DMS 273 treated with DMSO at 0.1 percent for 48 hours (cell line): Measurements from ENCODE around the gene GNB1L.
"Not testable (repeated sequence)": the region's sequence is repeated elsewhere in the genome, so short reads cannot be mapped to it uniquely, and the experiment has no call there.

Source experiments
- DNase-seq: peaks from one replicate; lab custom pipeline; 2025; lab: John Stamatoyannopoulos, UW

Gene GNB1L

DNA sequence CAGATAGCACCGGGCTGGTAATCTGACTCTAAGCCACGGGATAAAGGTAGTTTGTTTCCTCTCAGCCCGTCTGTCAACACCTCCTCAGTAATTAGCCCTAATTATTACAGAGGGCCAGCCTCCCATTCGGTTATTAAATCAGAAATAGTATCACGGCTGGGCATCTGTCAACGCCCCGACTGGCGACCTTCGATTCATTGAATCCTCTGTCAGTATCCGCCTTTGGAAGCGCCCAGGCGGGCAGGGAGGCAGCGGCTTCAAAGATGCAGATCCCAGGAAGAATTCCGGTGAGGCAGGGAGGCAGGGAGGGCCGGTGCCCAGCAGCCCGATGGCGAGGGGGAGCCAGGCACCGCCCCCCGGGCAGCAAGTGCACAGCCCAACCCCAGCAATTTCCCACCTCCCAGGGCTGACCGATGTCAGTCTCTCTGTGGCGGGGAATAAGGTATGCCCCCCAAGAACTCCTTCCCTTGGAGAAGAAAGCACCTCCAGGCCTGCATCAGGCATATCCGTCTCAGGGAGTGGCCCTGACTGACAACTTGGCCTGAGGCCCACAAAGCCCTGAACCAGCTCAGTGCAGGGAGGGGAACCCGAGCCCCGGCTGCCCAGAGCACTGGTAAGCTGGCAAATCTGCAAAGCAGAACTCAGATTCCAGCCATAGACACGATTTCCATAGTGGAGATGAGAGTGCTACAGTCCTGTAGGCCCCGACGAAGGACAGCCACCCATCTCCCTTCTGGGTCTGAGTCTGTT, 11.4 kb downstream of the GNB1L start:
- DNase-seq = no peak

DNA sequence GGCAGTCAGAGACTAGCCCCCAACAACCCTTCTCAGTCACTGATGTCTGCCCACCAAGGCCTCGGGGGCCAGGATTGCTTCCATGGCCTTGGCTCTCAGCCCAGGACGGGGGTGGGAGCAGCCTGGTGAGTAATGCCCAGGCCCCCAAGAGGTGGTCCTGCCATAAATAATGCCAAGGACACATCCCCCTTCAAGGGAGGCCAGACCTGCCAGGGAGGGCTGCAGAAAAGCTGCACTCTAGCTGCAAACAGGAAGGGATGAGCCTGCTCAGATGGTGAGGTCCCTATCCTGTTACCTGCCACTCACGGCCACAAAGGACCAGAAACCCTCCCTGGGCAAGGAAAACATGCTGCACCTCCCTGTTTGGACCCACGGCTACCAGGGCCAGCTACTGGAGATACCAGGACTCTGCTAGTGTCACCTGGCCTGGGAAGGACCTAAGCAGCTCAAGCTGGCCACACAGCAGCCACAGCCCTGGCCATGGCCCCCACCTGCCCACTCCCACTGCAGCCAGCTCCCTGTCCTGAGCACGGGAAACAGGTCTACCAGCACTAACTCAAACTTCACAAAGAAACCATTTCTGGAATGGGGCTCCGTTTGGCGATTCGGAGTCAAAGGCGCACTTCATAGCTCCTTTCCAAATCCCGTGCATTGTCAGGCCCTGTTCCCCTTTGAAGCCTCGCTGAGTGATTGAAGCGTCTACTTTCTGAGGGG, 12.1 kb downstream of the GNB1L start:
- no peak for DNase-seq

DNA sequence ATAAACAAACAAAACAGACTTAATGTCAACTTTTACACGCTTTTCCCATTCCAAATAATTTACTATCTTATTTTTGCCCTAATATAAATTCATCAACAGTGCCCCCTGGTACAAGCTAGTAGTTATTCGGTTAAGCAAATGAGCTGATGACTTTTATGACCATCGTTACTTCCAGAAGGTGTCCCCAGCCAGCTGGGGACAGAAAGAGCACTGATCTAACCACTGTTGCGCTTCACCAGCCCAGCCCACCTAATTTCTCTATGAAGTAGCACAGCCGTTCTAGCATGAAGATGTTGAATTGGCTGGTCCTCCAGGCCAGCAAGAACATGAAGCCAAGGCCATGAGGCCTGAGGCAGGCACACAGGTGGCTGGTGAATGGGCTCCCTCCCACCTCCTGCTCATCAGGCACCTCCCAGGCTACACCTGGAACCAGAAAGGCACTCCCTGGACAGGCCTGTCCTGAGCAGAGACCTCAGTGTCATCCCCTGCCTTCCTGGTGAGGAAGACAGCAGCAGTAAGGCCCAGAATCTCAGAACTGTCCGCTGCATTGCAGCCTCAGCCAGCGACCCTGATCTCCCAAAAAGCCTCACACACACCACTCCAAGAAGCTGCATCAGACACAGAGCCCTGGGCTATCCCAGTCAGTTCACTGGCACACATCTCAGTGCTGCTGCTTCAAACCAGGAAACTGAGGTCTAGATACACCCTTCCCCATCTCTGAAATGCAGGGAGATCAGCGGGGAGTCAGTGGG, 12.9 kb downstream of the GNB1L start:
- no peak for DNase-seq

DNA sequence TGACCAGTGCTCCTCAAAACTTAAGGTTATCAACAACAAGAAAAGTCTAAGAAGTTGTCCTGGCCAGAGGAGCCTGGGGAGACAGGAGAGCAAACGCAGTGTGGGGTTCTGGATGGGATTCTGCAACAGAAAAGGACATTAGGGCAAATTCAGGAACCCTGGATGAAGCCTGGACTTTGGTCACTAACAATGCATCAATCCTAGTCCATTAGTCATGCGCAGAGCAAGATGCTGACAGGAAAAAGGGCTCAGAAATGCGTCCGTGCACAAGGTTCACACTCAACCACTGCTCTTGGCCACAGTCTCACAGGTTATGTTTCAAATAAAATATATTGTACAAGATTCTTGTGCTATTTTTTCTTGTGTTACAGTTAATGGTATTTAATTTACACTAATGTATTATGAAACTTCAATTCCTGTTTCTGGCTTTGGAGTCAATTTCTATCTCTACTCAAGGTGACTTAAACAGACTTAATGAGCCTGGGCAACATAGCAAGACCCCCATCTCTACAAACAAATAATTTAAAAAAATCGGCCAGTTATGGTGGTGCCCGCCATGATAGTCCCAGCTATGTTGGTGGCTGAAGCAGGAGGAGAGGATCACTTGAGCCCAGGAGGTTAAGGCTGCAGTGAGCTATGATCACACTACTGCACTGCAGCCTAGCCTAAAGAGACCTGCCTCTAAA, 13.6 kb downstream of the GNB1L start:
- DNase-seq = no peak

DNA sequence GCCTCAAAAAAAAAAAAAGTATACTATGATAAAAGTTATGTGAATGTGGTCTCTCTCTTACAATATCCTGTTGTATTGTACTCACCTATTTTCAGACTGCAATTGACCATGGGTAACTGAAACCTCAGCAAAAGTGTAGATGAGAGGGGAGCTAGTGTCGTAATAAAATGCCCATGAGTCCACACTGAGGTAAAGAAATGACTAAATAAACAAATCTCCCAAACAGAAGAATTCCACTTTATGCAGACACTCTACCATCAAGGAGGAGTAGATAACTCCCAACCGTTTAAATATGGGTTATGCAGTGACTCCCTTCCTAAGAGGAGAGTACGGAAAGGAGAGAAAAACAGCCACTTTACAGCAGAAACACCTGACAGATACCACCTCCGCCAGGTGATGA, 14.6 kb downstream of the GNB1L start:
- no peak for DNase-seq

DNA sequence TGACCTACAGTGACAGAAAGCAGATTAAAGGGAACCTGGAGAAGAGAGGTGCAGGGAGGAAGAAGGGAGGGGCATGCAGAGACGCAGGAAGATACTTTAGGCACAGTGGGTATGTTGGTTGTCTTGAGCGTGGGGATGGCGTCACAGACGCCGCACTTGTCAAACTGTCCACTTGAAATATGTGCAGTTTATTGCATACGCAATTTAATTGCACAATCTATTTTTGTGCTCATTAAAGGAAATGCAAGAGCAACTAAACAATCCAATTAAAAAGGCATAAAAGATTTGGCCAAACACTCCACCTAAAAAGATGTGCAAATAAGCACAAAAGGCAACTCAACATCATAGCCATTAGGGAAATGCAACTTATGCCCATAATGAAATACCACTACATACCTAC, 16.8 kb downstream of the GNB1L start:
- DNase-seq = no peak

DNA sequence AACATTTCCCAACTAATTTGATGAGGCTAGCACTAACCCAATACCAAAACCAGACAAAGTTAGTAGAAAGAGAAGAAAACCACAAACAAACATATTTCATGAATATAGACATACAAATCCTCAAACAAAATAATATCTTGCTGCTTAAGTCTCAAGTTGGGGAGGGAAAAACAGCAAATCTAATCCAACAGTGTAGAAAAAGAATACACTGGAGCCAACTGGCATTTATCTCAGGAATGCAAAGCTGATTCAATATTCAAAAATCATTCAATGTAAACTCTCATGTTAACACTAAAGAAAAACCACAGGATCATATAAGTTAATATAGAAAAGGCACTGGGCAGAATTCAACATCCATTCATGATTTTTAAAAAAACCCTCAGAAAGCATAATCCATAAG, 18.2 kb downstream of the GNB1L start:
- DNase-seq = no peak

DNA sequence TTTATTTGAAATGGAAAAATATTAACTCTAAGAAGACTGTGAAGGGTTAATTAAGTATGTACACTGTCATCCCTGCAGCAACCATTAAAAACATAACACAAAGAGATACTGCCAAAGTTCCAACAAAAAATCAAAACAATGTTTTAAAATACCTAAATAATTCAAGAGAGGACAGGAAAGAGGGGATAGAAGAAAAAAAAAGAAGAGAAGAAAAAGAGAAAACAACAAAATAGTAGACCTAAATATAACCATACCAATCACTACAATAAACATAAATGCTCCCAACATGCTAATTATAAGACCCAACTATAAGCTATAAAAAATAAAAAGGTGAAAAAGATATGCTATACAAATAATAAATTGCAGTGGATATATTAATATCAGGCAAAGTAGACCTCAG, 20.1 kb downstream of the GNB1L start:
- DNase-seq = no peak

DNA sequence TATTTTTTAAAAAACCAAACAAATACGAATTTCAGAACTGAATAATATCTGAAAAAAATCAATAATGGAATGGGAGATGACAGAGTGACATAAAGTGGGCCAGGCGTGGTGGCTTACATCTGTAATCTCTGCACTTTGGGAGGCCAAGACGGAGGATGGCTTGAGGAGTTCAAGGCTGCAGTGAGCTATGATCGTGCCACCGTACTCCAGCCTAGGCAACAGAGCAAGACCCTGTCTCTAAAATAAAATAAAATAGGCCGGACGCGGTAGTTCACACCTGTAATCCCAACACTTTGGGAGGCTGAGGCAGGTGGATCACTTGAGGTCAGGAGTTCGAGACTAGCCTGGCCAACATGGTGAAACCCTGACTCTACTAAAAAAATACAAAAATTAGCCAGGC, 21.3 kb downstream of the GNB1L start:
- DNase-seq = not testable (repeated sequence)

DNA sequence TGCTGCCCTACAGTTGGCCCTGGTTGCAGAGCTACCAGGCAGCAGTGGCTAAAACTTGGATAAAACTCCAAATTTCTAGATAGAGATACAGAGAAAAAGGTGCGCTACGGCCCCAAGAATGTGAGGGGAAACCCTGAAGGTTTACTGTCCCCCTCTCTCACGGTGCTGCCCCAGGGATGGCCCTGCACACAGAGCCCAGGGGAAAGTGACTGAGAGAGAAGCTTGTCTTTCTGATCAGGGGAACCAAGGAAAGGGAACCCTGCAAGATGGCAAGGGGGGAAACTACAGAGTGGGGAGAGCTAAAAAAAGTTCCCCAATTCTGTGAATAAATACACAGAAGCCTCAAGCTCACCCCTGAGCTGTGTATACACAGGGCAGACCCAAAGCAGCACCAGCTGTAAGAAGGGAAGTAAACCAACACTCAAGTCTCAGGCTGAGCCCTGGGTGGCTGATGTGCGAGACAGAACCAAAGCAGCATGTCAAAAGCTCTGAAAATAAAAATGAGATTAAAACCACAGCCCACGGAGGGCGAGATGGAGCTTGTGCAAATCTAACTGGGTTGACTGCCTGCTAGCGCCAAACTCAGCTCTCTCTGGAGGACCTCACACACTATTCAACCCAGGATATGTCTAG, 22.1 kb downstream of the GNB1L start:
- no peak for DNase-seq

DNA sequence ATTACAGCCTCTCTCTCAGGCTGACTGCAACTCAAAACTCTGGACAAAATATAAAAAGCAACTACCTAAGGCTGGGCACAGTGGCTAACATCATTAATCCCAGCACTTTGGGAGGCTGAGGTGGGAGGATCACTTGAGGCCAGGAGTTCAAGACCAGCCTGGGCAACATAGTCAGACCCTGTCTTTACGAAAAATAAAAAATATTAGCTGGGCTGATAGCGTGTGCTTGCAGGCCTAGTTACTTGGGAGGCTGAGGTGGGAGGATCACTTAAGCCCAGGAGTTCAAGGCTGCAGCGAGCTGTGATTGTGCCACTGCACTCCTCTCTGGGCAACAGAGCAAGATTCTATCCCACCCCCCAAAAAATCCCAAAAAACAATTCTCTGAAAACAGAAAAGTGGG, 22.7 kb downstream of the GNB1L start:
- DNase-seq = not testable (repeated sequence)

DNA sequence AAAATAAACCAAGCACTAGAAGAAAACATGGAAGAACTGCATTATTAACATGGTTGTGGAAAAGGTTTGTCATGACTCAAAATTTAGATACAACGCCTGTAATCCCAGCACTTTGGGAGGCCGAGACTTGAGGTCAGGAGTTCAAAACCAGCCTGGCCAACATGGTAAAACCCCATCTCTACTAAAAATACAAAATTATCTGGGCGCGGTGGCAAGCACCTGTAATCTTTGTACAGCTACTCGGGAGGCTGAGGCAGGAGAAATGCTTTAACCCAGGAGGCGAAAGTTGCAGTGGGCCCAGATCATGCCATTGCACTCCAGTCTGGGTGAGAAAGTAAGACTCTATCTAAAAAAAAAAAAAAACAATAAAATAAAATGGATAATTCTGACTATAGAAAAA, 23.7 kb downstream of the GNB1L start:
- DNase-seq = no peak

DNA sequence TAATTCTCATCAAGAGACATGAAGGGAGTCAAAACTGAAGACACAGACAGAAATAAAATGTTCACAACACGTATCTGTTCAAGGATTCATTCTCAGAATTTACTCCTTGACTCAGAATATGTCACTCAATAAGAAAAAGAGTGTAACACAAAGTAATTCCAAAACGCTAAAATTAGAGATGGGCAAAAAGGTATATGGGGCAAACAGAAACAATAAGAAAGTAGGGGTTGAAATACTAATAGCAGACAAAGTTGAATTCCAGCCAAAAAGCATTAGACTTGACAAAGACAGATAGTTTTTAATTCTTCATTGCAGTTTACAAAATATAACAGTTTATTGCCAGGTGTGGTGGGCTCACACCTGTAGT, 26.7 kb downstream of the GNB1L start:
- DNase-seq = no peak

DNA sequence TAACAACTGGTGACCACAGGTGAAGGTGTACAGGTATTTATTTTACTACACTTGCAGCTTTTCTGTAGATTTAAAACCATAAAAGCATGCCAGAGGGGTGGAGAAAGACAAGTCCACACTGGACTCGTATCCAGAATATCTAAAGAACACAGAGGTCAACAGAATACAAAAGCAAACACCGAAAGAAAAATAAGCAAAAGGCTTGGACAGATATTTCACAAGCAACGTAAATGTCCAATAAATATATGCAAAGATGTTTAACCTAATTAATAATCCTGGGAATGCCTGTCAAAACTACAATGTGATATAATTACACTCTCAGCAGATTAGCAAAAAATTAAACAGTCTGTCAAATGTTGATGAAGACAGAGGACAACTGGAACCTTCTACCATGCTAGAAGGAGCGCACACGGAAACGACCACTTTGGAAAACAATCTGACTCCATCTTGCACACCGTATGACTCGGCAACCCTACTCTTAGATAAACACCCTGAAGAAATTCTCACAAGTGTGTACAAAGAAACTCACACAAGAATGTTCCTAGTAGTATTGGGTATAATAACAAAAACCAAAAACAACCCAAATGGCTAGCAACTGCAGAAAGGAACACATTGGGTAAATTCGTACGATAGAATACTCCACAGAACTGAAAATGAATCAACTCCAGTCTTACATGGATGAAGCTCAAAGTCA, 27.2 kb downstream of the GNB1L start:
- DNase-seq = no peak

DNA sequence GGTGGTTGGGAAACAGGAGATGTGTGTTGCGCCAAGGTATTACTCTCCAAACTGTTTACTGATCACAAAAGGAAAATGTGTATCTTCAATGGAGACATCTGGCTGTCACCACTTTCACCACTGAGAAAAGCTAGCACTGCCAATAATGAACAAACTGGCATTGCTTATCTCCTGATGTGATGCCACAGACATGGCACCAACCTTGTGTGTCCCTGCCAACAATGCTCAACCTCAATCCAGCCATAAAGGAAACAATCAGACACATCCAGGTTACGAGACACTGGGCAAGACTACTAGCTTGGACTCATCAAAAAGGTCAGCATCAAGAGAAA, 28.1 kb downstream of the GNB1L start:
- no peak for DNase-seq

DNA sequence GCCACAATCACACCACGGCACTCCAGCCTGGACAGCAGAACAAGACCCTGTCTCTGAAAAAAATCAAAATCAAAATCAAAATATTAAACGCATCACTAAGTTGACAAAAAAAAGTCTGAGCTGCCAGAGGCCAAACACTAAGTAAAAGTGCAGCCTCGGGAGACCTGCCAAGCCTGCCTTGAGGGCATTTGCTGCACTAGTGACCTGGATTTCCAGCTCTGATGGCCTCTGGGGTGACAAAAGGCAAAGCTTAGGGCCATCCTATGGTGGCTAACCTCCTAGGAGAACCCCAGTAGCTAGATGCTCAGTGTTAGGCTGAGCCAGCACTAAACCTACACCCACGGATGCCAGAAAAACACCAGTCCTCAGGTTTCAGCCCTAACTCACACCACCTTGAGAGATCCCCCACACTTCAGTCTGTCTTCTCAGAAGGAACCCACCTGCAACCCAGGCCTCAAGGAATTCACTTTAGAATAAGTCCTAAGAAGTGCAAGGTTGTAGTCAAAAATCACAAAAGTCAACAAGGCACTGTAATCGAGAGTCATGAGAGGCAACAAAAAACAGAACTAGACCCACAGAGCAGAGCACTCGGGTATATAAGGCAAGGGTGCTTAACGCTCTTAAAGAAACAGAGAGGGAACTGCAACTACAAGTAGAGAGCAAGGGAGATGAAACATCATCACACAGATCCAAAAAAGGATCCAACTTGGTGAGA, 28.6 kb downstream of the GNB1L start:
- no peak for DNase-seq

DNA sequence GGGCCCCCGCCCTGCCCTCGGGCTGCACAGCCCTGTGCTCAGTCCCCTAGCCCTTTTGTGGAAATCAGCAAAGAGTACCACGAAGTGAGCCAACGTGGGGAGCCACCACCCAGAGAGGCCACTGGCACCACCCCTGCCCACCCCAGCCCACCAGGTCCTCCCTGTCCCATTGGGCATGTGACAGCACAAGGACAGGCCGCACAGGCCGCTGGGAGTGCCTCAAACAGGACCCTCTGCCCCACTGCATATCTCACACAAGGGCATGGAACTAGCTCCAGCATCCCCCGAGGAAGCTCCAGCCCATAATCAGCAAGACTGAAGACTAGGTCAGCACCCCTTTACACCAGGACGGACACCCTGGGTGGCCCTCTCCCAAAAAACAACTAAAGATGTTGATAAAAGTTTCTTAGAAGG, 29.7 kb downstream of the GNB1L start:
- DNase-seq = no peak

DNA sequence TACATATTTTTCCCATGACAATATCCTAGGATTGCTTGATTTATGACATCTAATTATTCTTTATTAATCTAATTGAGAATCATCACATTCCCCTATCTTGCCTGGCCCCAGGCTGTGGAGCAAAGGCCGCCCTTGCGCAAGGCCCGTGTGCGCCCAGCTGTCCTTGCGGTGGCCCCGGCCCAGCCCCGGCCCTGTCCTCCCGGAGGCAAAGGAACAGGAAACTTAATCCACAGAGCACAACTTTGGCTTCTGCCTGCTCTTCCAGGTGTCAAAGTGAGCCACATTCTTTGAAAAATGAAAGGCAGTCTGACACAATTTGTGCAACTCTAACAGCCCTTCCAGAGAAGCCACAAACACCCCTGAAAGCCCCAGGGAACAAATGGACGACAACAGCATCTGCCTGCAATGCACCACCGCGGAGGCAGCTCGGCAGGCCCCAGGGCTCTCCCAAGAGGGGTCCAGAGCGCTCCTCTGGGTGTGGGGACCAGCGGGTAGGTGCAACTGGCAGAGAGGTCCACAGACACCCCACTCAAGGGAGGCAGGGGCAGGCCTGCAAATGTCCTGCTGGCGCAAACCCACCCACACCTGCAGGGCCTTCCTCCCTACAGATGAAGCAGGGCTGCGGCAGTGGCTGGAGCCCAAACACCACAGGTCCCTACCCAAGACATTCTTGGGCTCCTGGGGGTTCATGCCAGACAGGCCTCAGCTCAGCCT, 30.3 kb downstream of the GNB1L start:
- no peak for DNase-seq

DNA sequence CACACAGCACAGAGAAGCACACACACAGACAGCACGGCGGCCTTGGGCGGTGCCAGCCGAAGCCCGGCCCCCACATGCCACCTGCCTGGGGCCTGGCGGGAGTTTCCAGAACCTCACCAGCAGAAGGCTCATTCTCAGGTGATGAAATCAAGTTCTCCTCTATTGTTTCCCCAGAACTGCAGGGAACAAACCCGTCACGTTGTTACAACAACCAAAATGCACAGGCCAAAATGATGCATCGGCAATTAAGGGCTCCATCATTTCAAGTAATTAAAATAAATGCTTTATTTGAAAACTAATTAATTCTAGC, 30.8 kb downstream of the GNB1L start:
- no peak for DNase-seq

DNA sequence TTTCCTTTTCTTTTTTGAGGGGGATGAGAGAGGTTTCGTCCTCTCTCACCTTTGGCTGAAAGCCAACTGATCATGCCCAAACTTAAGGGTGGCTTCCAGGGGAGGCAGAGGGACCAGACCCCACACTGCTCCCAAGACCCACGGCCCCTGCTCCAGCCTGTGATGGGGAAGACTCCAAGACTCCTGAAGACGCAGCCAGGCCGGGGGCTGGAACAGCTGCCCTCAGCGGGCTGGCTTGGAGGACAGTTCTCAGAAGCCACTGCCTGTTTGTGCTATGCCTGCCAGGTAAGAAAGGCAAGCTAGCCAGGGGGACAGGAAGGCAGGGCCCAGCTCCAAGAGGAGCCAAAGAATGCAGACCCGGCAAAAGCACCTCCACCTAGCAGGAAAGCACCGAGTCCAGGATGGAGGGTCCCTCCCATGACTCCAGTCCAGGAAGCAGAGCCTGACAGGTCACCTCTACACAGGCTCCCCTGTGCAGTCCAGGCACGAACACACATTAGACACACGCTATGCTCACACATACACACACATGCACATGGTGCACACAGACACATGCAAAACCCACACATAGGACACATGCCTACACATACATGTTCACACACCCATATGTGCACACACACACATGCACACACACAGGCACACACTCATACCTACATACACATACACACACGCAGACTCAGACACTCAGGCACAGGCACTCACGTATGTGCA, 31.3 kb downstream of the GNB1L start:
- DNase-seq = no peak
